ENCODE results near the gene KCNA5. TPM values are rescaled to one million over a fixed set of nuclear protein-coding genes. Genes with fewer than 3 reads are reported as not detected.

KCNA5 gene
- not detected in 2 replicates for total RNA-seq

DNA sequence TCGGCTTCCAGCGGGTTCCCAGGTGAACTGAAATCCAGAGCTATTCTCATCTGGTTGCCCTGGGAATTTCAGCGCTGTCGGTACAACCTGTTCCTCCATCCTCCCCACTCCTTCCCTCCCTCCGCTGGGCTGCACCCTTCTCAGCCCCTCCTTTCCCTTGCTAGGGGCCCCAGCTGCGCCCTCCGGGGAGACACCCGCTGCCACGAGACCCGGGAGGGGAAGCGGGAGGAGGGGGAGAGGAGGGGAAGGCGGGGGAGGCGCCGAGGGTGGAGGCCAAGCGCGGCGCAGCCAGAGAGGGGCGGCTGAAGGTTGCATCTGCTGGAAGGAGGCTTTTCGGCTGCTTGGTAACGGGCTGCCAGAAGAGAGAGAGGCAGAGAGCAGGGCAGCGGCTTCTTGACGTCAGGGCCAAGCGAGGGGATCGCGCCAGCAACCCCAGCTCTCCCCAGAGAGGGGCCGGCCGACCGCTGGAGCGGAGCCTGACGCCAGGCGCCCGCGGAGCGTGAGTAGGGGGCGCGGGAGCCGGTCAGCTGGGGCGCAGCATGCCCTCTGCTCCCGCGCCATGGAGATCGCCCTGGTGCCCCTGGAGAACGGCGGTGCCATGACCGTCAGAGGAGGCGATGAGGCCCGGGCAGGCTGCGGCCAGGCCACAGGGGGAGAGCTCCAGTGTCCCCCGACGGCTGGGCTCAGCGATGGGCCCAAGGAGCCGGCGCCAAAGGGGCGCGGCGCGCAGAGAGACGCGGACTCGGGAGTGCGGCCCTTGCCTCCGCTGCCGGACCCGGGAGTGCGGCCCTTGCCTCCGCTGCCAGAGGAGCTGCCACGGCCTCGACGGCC is at the start of gene KCNA5:
Gene KCNA5, plus strand, starts transcription at position 291 of the 831 bp plus-strand sequence. Its CDS starts 269 bp downstream, at position 560.
- H3K4me2 ChIP-seq (ENCODE audit: insufficient read depth, low read length) = no peak within 1 kb of the TSS
- no peaks in the 10 kb centered on the region for H3K79me2 ChIP-seq (ENCODE audit: insufficient read depth, low read length)
- no peaks in the 10 kb centered on the region for H3K27me3 ChIP-seq (ENCODE audit: insufficient read depth, low read length)
- no peaks in the 10 kb centered on the region for H4K20me1 ChIP-seq (ENCODE audit: insufficient read depth, low read length)
- no peaks in the 10 kb centered on the region for H3K4me1 ChIP-seq (ENCODE audit: insufficient read depth, low read length)
- no peaks in the 10 kb centered on the region for H3K9me3 ChIP-seq (ENCODE audit: low read depth, low read length)
- no peaks in the 10 kb centered on the region for H3K36me3 ChIP-seq (ENCODE audit: insufficient read depth, low read length)
- TF ChIP-seq, protein P1, sequence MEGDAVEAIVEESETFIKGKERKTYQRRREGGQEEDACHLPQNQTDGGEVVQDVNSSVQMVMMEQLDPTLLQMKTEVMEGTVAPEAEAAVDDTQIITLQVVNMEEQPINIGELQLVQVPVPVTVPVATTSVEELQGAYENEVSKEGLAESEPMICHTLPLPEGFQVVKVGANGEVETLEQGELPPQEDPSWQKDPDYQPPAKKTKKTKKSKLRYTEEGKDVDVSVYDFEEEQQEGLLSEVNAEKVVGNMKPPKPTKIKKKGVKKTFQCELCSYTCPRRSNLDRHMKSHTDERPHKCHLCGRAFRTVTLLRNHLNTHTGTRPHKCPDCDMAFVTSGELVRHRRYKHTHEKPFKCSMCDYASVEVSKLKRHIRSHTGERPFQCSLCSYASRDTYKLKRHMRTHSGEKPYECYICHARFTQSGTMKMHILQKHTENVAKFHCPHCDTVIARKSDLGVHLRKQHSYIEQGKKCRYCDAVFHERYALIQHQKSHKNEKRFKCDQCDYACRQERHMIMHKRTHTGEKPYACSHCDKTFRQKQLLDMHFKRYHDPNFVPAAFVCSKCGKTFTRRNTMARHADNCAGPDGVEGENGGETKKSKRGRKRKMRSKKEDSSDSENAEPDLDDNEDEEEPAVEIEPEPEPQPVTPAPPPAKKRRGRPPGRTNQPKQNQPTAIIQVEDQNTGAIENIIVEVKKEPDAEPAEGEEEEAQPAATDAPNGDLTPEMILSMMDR (IDR thresholded peaks at IDR 0.05; ENCODE audit: extremely low read depth, low read depth, low read length) = no peak
- DNase-seq (ENCODE audit: insufficient read length, low spot score, missing footprints) = no peak
- H2AFZ ChIP-seq (ENCODE audit: low read length) = no peak within 1 kb of the TSS
- no peak within 1 kb of the TSS for H3K4me3 ChIP-seq (ENCODE audit: insufficient read depth, low read length)
- no peak within 1 kb of the TSS for H3K27ac ChIP-seq (ENCODE audit: low read depth, low read length)

DNA sequence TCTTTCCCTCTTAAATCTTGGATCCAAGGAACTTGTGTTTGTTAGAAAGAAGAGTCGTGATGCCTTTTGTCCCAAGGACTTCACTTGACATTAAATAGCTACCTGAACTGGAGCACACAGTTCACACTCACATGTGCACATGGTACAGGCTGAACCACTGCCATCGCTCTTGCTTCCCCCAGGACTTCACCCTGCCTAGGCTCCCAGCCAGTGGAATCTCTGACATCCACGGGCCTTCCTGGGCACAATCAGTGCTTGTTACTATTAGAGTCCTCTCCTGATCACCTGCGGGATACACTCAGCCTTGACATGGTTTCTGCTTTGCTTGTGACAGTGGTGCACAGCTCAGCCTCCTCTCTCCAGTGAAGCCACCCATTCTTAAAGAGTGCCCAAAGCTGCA is 49.1 kb upstream of the KCNA5 start:
- peaks cover 14% of the 10 kb centered on the region for H3K4me1 ChIP-seq (ENCODE audit: insufficient read depth, low read length)
- H3K4me2 ChIP-seq (ENCODE audit: insufficient read depth, low read length) = no peak overlapping the region
- DNase-seq (ENCODE audit: insufficient read length, low spot score, missing footprints) = no peak
- H3K79me2 ChIP-seq (ENCODE audit: insufficient read depth, low read length) = no peaks in the 10 kb centered on the region
- no peak overlapping the region for H3K27ac ChIP-seq (ENCODE audit: low read depth, low read length)
- no peaks in the 10 kb centered on the region for H4K20me1 ChIP-seq (ENCODE audit: insufficient read depth, low read length)
- H3K27me3 ChIP-seq (ENCODE audit: insufficient read depth, low read length) = no peaks in the 10 kb centered on the region
- no peak overlapping the region for H2AFZ ChIP-seq (ENCODE audit: low read length)
- no peaks in the 10 kb centered on the region for H3K36me3 ChIP-seq (ENCODE audit: insufficient read depth, low read length)
- no peaks in the 10 kb centered on the region for H3K9me3 ChIP-seq (ENCODE audit: low read depth, low read length)
- TF ChIP-seq, protein P1 (IDR thresholded peaks at IDR 0.05; ENCODE audit: extremely low read depth, low read depth, low read length) = no peak
- no peak overlapping the region for H3K4me3 ChIP-seq (ENCODE audit: insufficient read depth, low read length)

DNA sequence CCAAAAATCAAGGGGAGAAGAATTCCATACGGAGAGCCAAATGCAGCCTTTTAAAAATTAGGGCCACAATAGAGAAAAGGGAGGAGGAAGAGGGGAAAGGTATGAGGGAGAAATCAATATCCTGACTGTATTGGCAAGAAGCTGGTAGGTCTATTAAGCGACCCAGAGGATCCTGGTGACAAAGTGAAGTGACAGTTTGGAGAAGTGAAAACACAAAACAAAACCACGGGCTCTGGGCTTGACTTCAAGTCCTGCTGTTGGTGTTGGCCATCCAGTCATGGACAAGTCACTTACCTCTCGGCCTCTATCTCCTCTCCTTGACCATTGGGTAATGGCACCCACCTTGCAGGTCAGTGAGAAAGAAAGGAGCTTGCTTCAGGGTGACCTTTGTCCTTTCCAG is 47.0 kb upstream of the KCNA5 start:
- Histone ChIP-seq H2AFZ (ENCODE audit: low read length) (no peak overlapping the region), H3K4me1 (ENCODE audit: insufficient read depth, low read length) (peaks cover 14% of the 10 kb centered on the region), H3K4me2 (ENCODE audit: insufficient read depth, low read length) (no peak overlapping the region), H3K79me2 (ENCODE audit: insufficient read depth, low read length) (no peaks in the 10 kb centered on the region), H3K27ac (ENCODE audit: low read depth, low read length) (no peak overlapping the region), H3K27me3 (ENCODE audit: insufficient read depth, low read length) (peaks cover 3% of the 10 kb centered on the region), H4K20me1 (ENCODE audit: insufficient read depth, low read length) (no peaks in the 10 kb centered on the region), H3K4me3 (ENCODE audit: insufficient read depth, low read length) (no peak overlapping the region), H3K36me3 (ENCODE audit: insufficient read depth, low read length) (no peaks in the 10 kb centered on the region), H3K9me3 (ENCODE audit: low read depth, low read length) (no peaks in the 10 kb centered on the region)
- no peak for DNase-seq (ENCODE audit: insufficient read length, low spot score, missing footprints)
- TF ChIP-seq, protein P1 (IDR thresholded peaks at IDR 0.05; ENCODE audit: extremely low read depth, low read depth, low read length) = no peak

DNA sequence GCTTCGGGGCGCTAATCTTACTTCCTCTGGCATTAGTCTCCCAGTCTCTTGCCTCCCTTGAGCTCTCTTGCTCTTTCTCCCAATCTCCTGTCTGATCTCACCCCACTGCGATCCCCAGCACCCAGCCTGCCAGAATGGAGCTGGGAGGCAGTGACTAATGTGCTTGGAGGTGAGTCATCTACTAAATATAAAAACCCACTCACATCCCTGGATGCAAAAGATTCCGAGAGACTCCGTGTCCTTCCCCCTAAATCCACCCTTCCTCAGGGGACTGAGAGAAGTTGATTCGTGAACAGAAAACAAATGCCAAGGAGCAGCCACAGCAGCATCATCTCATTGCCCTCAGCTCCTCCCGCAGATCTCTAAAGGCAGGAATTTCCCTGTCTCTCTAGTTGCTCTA is 45.7 kb upstream of the KCNA5 start:
- Histone ChIP-seq H3K4me3 (ENCODE audit: insufficient read depth, low read length) (no peak overlapping the region), H3K27ac (ENCODE audit: low read depth, low read length) (peak overlapping the region; percentile 50), H3K36me3 (ENCODE audit: insufficient read depth, low read length) (no peaks in the 10 kb centered on the region), H3K27me3 (ENCODE audit: insufficient read depth, low read length) (peaks cover 3% of the 10 kb centered on the region), H3K4me2 (ENCODE audit: insufficient read depth, low read length) (peak overlapping the region; percentile 54), H2AFZ (ENCODE audit: low read length) (peak overlapping the region; percentile 65), H3K79me2 (ENCODE audit: insufficient read depth, low read length) (no peaks in the 10 kb centered on the region), H4K20me1 (ENCODE audit: insufficient read depth, low read length) (no peaks in the 10 kb centered on the region), H3K4me1 (ENCODE audit: insufficient read depth, low read length) (peaks cover 14% of the 10 kb centered on the region), H3K9me3 (ENCODE audit: low read depth, low read length) (no peaks in the 10 kb centered on the region)
- peak; percentile 87 for DNase-seq (ENCODE audit: insufficient read length, low spot score, missing footprints)
- TF ChIP-seq, protein P1 (IDR thresholded peaks at IDR 0.05; ENCODE audit: extremely low read depth, low read depth, low read length) = no peak
